ENCODE data around the gene PLXND1. TPM values are rescaled to one million over a fixed set of nuclear protein-coding genes. Genes with fewer than 3 reads are reported as not detected.

PLXND1 gene
- total RNA-seq, 2 experiments from 2014 or later: 4.7 to 6.0 TPM

- TF ChIP-seq, protein P1, sequence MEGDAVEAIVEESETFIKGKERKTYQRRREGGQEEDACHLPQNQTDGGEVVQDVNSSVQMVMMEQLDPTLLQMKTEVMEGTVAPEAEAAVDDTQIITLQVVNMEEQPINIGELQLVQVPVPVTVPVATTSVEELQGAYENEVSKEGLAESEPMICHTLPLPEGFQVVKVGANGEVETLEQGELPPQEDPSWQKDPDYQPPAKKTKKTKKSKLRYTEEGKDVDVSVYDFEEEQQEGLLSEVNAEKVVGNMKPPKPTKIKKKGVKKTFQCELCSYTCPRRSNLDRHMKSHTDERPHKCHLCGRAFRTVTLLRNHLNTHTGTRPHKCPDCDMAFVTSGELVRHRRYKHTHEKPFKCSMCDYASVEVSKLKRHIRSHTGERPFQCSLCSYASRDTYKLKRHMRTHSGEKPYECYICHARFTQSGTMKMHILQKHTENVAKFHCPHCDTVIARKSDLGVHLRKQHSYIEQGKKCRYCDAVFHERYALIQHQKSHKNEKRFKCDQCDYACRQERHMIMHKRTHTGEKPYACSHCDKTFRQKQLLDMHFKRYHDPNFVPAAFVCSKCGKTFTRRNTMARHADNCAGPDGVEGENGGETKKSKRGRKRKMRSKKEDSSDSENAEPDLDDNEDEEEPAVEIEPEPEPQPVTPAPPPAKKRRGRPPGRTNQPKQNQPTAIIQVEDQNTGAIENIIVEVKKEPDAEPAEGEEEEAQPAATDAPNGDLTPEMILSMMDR (conservative IDR thresholded peaks at IDR 0.05; ENCODE audit: low read length): no peak
- no peak for TF ChIP-seq EZH2phosphoT487 (IDR thresholded peaks at IDR 0.05; ENCODE audit: borderline replicate concordance, low read depth, low read length)
- CTCF ChIA-PET (ENCODE audit: unreplicated experiment): no interaction called here
- Histone ChIP-seq H3K4me3 (ENCODE audit: low read depth, low read length, poor library complexity, severe bottlenecking) (no peak overlapping the region), H3K9me2 (ENCODE audit: insufficient read depth, low read length) (no peaks in the 10 kb centered on the region), H3K9me3 (ENCODE audit: low read length) (no peaks in the 10 kb centered on the region), H3K79me2 (ENCODE audit: insufficient read depth, low read depth, low read length) (no peaks in the 10 kb centered on the region), H4K20me1 (ENCODE audit: insufficient read depth, low read length) (no peaks in the 10 kb centered on the region), H3K4me1 (ENCODE audit: insufficient read depth, low read length, poor library complexity, severe bottlenecking) (no peaks in the 10 kb centered on the region), H3K36me3 (ENCODE audit: insufficient read depth, low read length) (no peaks in the 10 kb centered on the region), H3K27ac (ENCODE audit: low read depth, low read length, poor library complexity, severe bottlenecking) (no peak overlapping the region), H3K4me2 (ENCODE audit: low read length) (no peak overlapping the region), H2AFZ (ENCODE audit: low read length) (no peak overlapping the region)
- DNase-seq (ENCODE audit: low spot score): no peak
- intact Hi-C loops (cut with micrococcal nuclease; ENCODE audit: unreplicated experiment): no loop called here
- POLR2A ChIA-PET: no interaction called here
- BruUV-seq (replicated peaks): no TSS peak
These were observed 1.7 kb downstream of the PLXND1 start for GRCh38 chr3:129604767-129605166.

DNA sequence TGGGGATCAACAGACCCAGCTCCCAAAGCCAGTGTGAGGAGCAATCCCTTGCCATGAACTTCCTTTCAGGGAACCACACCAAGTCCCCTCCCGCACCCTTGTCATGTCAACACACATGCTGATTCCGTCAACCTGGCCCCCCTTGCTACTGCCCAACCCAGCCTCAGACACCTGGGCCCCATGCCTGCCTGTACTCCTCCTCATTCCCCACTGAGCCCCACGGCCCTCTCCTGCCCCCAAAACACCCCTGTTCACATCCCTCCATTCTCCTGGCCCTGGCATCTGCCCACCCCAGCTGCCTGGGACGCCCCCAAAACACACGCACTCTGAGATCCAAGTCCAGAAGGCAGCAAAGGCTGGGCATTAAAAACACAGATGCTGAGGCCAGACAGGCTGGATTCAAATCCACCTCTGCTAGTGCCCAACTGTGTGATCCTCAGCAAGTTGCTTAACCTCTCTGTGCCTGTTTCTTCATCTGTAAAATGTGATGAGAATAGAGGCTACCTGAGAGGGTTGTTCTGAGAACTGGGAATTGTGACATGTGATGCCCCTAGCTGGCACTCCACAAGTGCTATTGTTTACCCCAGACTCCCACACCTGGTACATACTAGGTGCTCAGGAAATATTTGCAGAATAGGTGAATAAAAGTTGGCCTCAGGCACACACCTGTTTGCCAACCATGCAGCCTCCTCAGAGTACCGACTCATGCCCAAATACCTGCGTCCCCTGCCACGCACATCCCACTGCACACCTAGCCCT, 2.3 kb downstream of the PLXND1 start:
- H3K9me2 ChIP-seq (ENCODE audit: insufficient read depth, low read length): no peaks in the 10 kb centered on the region
- no peak overlapping the region for H3K4me2 ChIP-seq (ENCODE audit: low read length)
- no peaks in the 10 kb centered on the region for H3K36me3 ChIP-seq (ENCODE audit: insufficient read depth, low read length)
- intact Hi-C loops (cut with micrococcal nuclease; ENCODE audit: unreplicated experiment): no loop called here
- no peaks in the 10 kb centered on the region for H4K20me1 ChIP-seq (ENCODE audit: insufficient read depth, low read length)
- no peak for TF ChIP-seq EZH2phosphoT487 (IDR thresholded peaks at IDR 0.05; ENCODE audit: borderline replicate concordance, low read depth, low read length)
- TF ChIP-seq, protein P1 (conservative IDR thresholded peaks at IDR 0.05; ENCODE audit: low read length): no peak
- no TSS peak for BruUV-seq (replicated peaks)
- ChIA-PET CTCF (ENCODE audit: unreplicated experiment) (no interaction called here), POLR2A (no interaction called here)
- H3K27ac ChIP-seq (ENCODE audit: low read depth, low read length, poor library complexity, severe bottlenecking): no peak overlapping the region
- no peaks in the 10 kb centered on the region for H3K79me2 ChIP-seq (ENCODE audit: insufficient read depth, low read depth, low read length)
- no peaks in the 10 kb centered on the region for H3K4me1 ChIP-seq (ENCODE audit: insufficient read depth, low read length, poor library complexity, severe bottlenecking)
- no peak overlapping the region for H3K4me3 ChIP-seq (ENCODE audit: low read depth, low read length, poor library complexity, severe bottlenecking)
- DNase-seq (ENCODE audit: low spot score): no peak
- H2AFZ ChIP-seq (ENCODE audit: low read length): no peak overlapping the region
- H3K9me3 ChIP-seq (ENCODE audit: low read length): no peaks in the 10 kb centered on the region

DNA sequence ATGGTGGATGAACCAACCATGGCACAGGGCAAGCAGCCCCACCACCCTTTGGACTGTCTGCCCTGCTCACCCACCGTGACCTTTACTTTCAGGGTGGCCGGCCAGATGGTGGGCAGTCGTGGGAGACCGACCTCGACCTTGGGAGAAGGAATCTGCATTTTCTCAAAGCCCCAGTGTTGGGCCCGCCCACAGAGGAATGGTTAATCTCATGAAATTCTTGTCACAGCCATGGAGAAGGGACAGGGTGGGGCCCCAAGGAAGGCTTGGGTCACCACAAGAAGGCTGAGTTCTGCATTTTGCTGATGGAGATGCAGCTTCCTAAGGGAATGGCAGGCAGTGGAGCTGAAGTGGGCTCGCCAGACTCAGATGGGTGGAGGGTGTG, 2.9 kb downstream of the PLXND1 start:
- Histone ChIP-seq H3K9me3 (ENCODE audit: low read length) (no peaks in the 10 kb centered on the region), H3K4me2 (ENCODE audit: low read length) (no peak overlapping the region), H3K36me3 (ENCODE audit: insufficient read depth, low read length) (no peaks in the 10 kb centered on the region), H3K9me2 (ENCODE audit: insufficient read depth, low read length) (no peaks in the 10 kb centered on the region), H2AFZ (ENCODE audit: low read length) (no peak overlapping the region), H3K27ac (ENCODE audit: low read depth, low read length, poor library complexity, severe bottlenecking) (no peak overlapping the region), H3K4me3 (ENCODE audit: low read depth, low read length, poor library complexity, severe bottlenecking) (no peak overlapping the region), H4K20me1 (ENCODE audit: insufficient read depth, low read length) (no peaks in the 10 kb centered on the region), H3K4me1 (ENCODE audit: insufficient read depth, low read length, poor library complexity, severe bottlenecking) (no peaks in the 10 kb centered on the region), H3K79me2 (ENCODE audit: insufficient read depth, low read depth, low read length) (no peaks in the 10 kb centered on the region)
- intact Hi-C loops (cut with micrococcal nuclease; ENCODE audit: unreplicated experiment): no loop called here
- no peak for DNase-seq (ENCODE audit: low spot score)
- TF ChIP-seq, protein P1 (conservative IDR thresholded peaks at IDR 0.05; ENCODE audit: low read length): no peak
- no peak for TF ChIP-seq EZH2phosphoT487 (IDR thresholded peaks at IDR 0.05; ENCODE audit: borderline replicate concordance, low read depth, low read length)
- ChIA-PET POLR2A (no interaction called here), CTCF (ENCODE audit: unreplicated experiment) (no interaction called here)
- no TSS peak for BruUV-seq (replicated peaks)
